Measurements from ENCODE around the gene RHBDD2.
"Not testable (repeated sequence)": the region's sequence is repeated elsewhere in the genome, so short reads cannot be mapped to it uniquely, and the experiment has no call there.

The RHBDD2 gene

GRCh38 chr7:75866489-75867389 is 12.1 kb upstream of the RHBDD2 start:
- DNase-seq = peak; percentile 70

DNA sequence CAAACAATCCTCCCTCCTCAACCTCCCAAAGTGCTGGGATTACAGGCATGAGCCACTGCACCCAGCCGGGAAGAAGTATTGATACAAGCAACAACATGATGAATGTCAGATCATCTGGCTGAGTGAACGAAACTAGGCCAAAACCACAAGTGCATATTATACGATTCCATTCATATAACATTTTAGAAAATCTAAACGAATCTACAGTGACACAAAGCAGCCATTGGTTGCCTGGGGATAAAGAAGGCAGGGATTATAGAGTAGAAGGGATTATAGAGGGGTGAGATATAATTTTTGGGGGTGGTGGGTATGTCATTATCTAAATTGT is 11.5 kb upstream of the RHBDD2 start:
- DNase-seq = no peak

GRCh38 chr7:75868153-75868552 is 10.7 kb upstream of the RHBDD2 start:
- DNase-seq = no peak

DNA sequence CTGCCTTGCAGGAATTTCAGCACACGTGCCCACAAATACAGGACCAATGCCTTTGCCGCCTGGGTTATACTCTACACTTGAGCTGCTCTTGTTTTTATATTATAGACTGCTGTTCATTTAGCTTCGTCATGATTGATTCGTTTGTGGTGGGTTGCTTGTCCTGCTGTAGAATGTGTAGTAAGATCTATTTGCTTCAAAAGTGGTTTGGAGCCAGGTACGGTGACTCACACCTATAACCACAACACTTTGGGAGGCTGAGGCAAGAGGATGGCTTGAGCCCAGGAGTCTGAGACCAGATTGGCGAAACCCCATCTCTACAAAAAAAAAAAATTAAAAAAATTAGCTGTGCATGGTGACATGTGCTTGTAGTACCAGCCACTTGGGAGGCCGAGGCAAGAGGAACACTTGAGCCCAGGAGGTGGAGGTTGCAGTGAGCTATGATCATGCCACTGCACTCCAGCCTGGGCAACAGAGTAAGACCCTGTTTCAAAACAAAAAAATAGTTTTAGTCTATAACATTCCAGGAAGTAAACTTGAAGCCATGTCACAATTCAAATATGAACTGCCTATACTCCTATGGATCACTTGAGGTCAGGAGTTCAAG is 9.0 kb upstream of the RHBDD2 start:
- DNase-seq = no peak

DNA sequence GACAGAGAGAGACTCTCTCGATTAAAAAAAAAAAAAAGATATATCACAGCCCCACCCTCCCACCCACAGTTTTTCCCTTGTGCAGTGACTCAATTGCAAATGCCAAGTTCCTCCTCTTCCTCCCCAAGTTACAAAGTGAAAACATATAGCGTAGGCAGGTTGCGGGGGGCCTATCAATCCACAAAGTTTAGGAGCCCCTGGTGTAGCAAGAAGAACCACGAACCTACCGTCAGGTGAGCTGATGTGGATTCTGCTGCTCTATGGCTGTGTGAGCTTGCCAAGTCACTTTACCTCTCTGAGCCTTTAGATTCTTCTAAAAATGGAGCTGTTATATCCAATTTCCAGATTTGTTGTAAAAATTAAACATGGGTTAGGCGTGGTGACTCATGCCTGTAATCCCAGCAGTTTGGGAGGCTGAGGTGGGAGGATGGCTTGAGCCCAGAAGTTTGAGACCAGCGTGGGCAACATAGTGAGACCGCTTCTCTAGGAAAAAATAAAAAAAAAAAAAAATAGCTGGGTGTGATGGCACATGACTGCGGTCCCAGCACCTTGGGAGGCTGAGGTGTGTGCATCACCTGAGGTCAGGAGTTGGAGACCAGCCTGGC is 8.2 kb upstream of the RHBDD2 start:
- no peak for DNase-seq

DNA sequence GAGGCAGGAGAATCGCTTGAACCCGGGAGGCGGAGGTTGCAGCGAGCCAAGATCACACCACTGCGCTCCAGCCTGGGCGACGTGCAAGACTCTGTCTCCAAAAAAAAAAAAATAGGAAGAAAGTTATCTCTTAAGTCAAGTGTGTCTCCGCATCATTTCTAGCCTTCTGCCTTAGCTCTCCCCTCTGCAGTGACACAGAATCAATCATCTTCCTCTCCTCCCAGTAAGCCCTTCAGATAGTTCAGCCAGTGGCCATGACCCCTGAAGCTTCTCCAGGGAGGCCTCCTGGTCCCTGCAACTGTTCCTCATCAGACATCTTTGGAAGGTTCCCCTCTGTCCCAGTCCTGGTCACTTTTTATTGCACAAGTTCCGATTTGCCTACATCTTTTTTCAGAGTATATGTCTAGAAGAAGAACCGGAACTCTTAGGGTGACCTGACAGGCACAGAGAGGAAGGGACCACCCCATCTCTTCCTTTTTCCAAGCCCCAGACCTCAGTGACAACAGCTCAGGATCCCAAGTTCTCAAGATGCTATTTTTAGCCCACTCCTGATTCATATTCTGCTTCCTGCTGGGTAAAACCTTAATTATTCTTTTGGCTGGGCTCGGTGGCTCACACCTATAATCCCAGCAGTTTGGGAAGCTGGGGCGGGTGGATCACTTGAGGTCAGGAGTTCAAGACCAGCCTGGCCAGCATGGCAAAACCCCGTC is 6.6 kb upstream of the RHBDD2 start:
- no peak for DNase-seq

- not testable (repeated sequence) for DNase-seq
Observed at GRCh38 chr7:75874180-75874579, 4.7 kb upstream of the RHBDD2 start.

GRCh38 chr7:75875113-75876080 is 3.4 kb upstream of the RHBDD2 start:
- no peak for DNase-seq

DNA sequence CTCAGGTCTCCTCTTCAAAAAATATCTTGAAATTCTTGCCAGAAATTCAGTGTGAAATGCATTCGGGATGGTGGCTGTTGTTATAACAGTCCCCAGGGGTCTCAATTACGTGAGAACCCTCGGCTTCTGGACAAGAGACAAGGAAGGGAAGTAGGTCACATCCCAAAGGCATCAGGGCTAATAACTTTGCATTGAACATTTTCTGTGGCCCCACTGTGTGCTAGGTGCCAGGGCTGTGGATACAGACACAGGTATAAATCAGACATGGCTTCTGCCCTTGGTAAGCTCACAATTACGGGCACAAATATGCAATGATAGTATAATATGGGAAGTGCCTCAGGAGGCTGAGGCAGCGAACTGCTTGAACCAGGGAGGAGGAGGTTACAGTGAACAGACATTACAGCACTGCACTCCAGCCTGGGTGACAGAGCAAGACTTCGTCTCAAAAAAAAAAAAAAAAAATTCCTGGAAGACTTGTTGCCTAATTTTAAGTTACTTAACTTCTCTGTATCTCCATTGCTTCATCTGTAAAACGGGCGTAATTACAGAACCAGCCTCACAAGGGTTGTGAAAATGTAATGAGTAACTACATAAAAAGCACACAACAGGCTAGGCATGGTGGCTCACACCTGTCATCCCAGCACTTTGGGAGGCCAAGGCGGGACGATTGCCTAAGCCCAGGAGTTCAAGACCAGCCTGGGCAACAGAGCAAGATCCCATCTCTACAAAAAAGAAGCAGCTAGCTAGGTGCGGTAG is 2.5 kb upstream of the RHBDD2 start:
- no peak for DNase-seq

GRCh38 chr7:75878312-75878768 is 494 bp upstream of the RHBDD2 start:
- no peak for DNase-seq

- no peak for DNase-seq
Observed at GRCh38 chr7:75879771-75880184, 944 bp downstream of the RHBDD2 start.

- DNase-seq = no peak
Observed at GRCh38 chr7:75880242-75880641, 1.4 kb downstream of the RHBDD2 start.

DNA sequence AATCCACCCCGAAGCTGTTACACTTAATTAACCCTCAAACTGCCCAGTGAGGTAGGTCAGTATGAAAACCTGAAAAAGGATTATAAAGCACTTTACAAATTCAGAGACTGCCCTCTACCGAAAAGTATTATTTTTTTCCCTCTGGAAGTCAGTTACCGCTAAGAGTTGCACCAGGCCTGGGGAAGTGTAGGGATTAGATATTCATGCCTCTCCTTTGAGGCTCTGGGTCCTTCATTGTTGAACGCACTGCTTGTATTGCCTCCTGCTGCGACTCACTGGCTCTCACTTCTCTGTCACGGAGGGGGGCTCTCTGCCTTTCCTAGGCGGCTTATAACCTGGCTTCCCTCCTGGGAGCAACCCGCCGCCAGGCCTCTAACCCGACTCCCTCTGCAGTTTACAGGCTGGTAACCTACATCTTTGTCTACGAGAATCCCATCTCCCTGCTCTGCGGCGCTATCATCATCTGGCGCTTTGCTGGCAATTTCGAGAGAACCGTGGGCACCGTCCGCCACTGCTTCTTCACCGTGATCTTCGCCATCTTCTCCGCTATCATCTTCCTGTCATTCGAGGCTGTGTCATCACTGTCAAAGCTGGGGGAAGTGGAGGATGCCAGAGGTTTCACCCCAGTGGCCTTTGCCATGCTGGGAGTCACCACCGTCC is 2.7 kb downstream of the RHBDD2 start:
- no peak for DNase-seq

- DNase-seq = not testable (repeated sequence)
Observed at GRCh38 chr7:75883265-75883824, 4.5 kb downstream of the RHBDD2 start.

DNA sequence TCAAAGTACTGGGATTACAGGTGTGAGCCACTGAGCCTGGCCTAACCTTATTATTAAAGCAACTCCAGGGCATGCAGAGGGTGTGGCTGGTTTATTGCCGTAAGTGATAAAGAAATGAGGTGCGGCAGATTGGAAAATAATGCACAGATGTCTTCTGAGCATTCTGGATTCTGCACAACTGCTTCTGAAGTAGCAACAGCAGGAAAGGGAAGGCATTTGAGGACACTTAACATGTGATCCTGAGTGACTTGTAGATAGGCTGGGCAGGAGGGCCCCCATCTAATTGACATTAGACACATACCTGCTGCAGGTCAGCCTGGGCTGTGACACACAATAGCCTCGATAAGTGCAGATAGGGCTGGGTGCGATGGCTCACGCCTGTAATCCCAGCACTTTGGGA is 5.6 kb downstream of the RHBDD2 start:
- no peak for DNase-seq

DNA sequence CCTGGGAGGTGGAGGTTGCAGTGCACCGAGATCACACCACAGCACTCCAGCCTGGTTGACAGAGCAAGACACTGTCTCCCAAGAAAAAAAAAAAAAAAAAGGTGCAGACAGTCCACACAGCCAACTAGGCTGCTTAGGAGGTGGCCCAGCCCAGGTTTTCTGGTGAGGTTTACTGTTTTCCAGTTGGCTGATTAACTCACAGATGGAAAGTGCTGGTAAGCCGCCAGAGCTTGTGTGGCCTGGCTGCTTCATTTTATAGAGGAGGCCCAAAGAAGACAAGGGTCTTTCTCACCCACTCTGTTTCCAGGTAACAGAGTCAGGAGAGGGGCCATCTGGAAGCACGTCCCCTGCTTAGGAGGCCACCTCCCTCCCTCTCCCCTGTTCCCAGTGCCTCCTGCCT is 6.2 kb downstream of the RHBDD2 start:
- no peak for DNase-seq

GRCh38 chr7:75887669-75888369 is 9.0 kb downstream of the RHBDD2 start:
- DNase-seq = no peak

- peak; percentile 70 for DNase-seq
Observed at GRCh38 chr7:75888464-75889222, 9.8 kb downstream of the RHBDD2 start.

DNA sequence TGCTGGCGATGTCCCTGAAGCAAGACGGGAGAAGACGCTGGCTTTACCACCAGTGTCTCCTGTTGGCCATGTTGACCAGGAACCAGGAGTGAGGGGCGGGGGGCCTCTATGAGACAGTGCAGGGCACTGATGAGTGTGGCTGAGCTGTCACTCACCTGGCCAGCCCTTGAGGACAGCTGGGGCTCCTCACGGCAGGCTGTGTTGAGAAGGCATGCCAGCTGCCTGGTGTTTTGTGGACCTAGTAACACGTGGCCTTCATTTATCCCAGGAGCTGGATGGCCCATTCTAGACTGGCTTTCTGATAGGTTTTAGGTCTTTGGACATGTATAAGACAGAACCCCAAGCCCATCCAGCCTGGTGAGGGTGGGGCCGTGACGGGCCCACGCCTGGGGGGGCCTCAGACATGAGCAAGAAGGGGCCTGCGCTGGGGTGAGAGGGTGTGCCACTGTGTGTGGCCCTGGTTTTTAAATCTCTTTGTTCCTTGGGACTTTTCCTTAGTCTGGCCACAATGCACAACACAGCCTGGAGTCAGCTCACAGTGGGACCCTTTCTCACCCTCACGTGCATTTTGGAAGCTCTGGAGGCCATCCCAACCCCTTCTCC is 10.5 kb downstream of the RHBDD2 start:
- DNase-seq = no peak
